ENCODE measurements around the gene C9orf50.

The C9orf50 gene

DNA sequence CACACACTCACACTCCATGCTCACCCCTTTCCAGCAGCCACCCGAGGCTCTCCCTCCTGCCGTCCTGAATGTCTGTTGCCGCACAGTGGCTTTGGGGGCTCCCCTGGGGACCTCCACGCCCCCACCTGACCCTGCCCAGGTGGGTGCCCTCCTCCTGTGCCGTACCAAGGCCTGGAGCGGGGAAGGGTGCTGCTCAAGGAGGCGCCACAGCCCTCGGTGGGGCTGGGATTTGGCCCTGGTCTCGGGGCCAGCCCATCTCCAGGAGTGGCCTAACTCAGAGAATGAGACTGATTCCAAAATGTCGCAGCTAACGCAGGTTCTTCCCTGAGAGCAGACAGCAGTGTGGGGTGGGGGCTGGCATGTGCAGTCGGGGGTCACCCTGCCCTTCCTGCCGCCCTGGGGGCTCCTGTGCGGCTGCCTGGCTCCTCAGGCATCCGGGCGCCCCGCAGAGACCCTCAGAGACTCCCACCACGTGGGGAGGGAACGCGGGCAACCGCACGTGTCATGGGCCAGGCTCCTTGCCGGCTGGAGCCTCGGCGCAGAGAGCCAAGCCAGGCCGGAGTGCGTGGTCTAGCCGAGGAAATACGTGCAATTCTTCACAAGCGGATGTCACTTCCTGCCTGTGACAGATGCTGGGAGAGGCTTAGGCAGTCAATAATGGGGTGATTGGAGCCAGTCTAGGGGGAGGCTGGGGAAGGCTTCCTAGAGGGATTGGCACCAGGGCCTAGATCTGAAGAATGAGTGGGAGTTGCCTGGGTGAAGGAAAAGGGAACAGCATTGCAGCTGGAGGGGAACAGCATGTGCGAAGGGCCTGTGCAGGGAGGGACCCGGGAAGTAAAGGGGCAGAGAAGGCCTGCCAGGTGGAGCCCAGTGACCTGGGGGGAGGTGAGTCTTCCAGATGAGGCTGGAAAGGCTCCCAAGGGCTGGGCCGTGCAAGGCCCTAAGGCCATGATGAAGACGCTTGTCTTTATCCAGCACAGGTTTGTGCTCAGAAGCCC, 44.1 kb downstream of the C9orf50 start:
- Histone ChIP-seq H3K36me3 (no peaks in the 10 kb centered on the region), H3K4me3 (no peak overlapping the region), H3K4me1 (peaks cover 0 to 2% (median 0%) of the 10 kb centered on the region in 4 donors), H3K9me3 (no peaks in the 10 kb centered on the region), H3K27ac (no peak overlapping the region), H3K27me3 (no peaks in the 10 kb centered on the region)
- TF ChIP-seq, protein P1, sequence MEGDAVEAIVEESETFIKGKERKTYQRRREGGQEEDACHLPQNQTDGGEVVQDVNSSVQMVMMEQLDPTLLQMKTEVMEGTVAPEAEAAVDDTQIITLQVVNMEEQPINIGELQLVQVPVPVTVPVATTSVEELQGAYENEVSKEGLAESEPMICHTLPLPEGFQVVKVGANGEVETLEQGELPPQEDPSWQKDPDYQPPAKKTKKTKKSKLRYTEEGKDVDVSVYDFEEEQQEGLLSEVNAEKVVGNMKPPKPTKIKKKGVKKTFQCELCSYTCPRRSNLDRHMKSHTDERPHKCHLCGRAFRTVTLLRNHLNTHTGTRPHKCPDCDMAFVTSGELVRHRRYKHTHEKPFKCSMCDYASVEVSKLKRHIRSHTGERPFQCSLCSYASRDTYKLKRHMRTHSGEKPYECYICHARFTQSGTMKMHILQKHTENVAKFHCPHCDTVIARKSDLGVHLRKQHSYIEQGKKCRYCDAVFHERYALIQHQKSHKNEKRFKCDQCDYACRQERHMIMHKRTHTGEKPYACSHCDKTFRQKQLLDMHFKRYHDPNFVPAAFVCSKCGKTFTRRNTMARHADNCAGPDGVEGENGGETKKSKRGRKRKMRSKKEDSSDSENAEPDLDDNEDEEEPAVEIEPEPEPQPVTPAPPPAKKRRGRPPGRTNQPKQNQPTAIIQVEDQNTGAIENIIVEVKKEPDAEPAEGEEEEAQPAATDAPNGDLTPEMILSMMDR (IDR thresholded peaks at IDR 0.05) = no peak
- intact Hi-C loops (cut with DNase I; ENCODE audit: low total_unique reads) = no loop called here
- DNase-seq = no peak

DNA sequence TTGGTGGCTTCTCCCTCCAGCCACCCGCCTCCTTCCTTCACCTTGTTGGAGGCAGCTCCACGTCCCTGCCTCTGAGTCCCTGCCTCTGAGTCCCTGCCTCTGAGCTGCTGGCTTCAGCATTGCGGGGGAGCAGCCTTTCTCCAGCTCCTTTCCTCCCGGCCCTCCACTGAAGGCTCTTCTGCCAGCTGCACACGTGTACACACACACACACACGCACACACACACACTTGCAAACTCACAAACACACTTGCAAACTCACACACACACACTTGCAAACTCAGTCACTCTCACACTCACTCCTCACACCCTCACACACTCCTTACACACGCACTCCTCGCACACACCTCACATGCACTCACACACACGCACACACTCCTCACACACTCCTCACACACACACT, 45.1 kb downstream of the C9orf50 start:
- Histone ChIP-seq H3K36me3 (no peaks in the 10 kb centered on the region), H3K27me3 (no peaks in the 10 kb centered on the region), H3K4me1 (peaks cover 0 to 8% (median 2%) of the 10 kb centered on the region in 4 donors), H3K27ac (no peak overlapping the region), H3K4me3 (no peak overlapping the region), H3K9me3 (no peaks in the 10 kb centered on the region)
- DNase-seq = no peak
- intact Hi-C loops (cut with DNase I; ENCODE audit: low total_unique reads) = no loop called here
- TF ChIP-seq, protein P1 (IDR thresholded peaks at IDR 0.05) = no peak

DNA sequence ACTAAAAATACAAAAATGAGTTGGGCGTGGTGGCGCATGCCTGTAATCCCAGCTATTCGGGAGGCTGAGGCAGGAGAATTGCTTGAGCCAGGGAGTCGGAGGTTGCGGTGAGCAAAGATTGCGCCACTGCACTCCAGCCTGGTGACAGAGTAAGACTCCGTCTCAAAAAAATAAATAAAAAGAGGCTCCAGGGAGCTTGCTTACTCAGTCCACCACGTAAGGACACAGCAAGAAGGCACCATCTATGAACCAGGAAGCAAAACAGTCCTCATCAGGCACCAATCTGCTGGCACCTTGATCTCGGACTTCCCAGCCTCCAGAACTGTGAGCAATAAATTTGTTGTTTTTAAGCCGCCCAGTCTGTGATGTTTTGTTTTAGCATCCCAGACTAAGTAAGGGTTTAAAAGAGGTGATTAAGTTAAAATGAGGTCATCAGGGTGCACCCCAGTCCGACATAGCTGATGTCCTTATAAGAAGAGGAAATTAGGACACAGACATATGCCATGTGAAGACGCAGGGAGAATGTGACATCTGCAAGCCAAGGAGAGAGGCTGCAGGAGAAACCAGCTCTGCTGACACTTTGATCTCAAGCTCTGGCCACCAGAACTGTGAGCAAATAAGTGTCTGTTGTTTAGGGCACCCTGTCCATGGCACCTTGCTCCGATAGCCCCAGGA, 45.9 kb downstream of the C9orf50 start:
- Histone ChIP-seq H3K27me3 (no peaks in the 10 kb centered on the region), H3K4me1 (peaks cover 0 to 15% (median 8%) of the 10 kb centered on the region in 4 donors), H3K27ac (no peak overlapping the region), H3K9me3 (no peaks in the 10 kb centered on the region), H3K36me3 (no peaks in the 10 kb centered on the region), H3K4me3 (no peak overlapping the region)
- DNase-seq = no peak
- intact Hi-C loops (cut with DNase I; ENCODE audit: low total_unique reads) = no loop called here
- TF ChIP-seq, protein P1 (IDR thresholded peaks at IDR 0.05) = no peak

DNA sequence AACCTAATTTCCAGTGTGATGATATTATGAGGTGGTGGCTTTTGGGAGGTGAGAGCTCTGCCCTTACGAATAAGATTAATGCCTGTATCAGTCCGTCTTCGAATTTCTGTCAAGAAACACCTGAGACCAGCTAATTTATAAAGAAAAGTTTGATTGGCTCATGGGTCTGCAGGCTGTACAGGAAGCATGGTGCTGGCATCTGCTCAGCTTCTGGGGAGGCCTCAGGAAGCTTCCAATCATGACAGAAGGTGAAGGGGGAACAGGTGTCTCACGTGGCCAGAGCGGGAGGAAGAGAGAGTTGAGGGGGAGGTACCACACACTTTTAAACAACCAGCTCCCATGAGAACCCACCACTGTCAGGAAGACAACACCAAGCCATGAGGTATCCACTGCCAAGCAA, 46.9 kb downstream of the C9orf50 start:
- TF ChIP-seq, protein P1 (IDR thresholded peaks at IDR 0.05) = no peak
- DNase-seq = no peak
- H3K9me3 ChIP-seq = no peaks in the 10 kb centered on the region
- no peaks in the 10 kb centered on the region for H3K27me3 ChIP-seq
- H3K4me1 ChIP-seq = peaks cover 0 to 26% (median 18%) of the 10 kb centered on the region in 4 donors
- no peak overlapping the region for H3K27ac ChIP-seq
- no peak overlapping the region for H3K4me3 ChIP-seq
- intact Hi-C loops (cut with DNase I; ENCODE audit: low total_unique reads) = no loop called here
- H3K36me3 ChIP-seq = no peaks in the 10 kb centered on the region

DNA sequence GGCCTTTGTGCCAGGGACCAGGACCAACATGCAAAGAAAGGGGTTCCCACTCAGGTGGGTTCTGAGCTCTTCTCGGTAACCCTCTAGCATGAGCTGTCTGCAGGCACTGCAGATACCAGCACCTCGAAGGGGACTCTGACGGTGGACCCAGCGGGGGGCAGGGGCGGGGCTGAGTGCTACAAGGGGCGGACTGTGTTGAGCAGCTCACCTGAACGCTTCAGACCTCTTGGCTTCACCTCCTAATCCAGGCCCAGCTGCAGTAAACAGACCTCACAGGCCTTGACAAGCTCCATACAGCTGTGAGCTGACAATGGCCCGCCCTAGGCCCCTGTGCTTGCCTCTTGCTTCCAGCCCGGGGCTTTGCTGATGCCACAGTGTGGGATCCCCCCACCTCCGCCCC, 48.4 kb downstream of the C9orf50 start:
- TF ChIP-seq, protein P1 (IDR thresholded peaks at IDR 0.05) = no peak
- no peaks in the 10 kb centered on the region for H3K9me3 ChIP-seq
- DNase-seq = no peak
- H3K4me1 ChIP-seq = peaks cover 0 to 39% (median 31%) of the 10 kb centered on the region in 4 donors
- H3K27me3 ChIP-seq = no peaks in the 10 kb centered on the region
- intact Hi-C loops (cut with DNase I; ENCODE audit: low total_unique reads) = no loop called here
- H3K4me3 ChIP-seq = no peak overlapping the region
- H3K36me3 ChIP-seq = no peaks in the 10 kb centered on the region
- H3K27ac ChIP-seq = no peak overlapping the region
